Stomach (tissue), 9 donors: Measurements from ENCODE around the gene ITPRIPL2. TPM values are rescaled to one million over a fixed set of nuclear protein-coding genes. Genes with fewer than 3 reads are reported as not detected.

Experiments
- DNase-seq, 2 donors: peaks; one replicate each; pipeline versions ENCODE4 v3.0.0 to v3.0.0-alpha.2; 2013 to 2019
- H3K27ac ChIP-seq, 5 donors: fragments of 200-600 bp in 4 of 5; sonication (generic) in 4 of 5; one replicate each; pipeline ENCODE4 v1.5.1; 2013 to 2019; ENCODE audit warnings: mild to moderate bottlenecking in 1 of 5, moderate library complexity in 1 of 5
- H3K27me3 ChIP-seq, 3 donors: fragments of 200-600 bp; sonication (generic); one replicate each; pipeline ENCODE4 v1.5.1; 2017 to 2019; ENCODE audit warnings: mixed run types in 1 of 3
- H3K36me3 ChIP-seq, 4 donors: fragments of 200-600 bp; sonication (generic); 1 replicate in 3 of 4; 2 replicates in 1 of 4; pipeline ENCODE4 v1.5.1; 2016 to 2019
- H3K4me1 ChIP-seq, 4 donors: fragments of 200-600 bp; sonication (generic); one replicate each; pipeline ENCODE4 v1.5.1; 2016 to 2019
- H3K4me3 ChIP-seq, 4 donors: fragments of 200-600 bp; sonication (generic) in 3 of 4; one replicate each; pipeline ENCODE4 v1.5.1; 2016 to 2019; ENCODE audit warnings: mild to moderate bottlenecking in 1 of 4
- H3K9me3 ChIP-seq, 4 donors: fragments of 200-600 bp; sonication (generic); one replicate each; pipeline ENCODE4 v1.5.1; 2016 to 2019
- CTCF ChIP-seq, 7 experiments: fragments of 450-650 bp in 4 of 7; fragments of 200-600 bp in 3 of 7; sonication (generic) in 3 of 7; IDR thresholded peaks; one replicate each; pipeline ENCODE4 v1.5.1; 2016 to 2019; ENCODE audit warnings: antibody characterized with exemption in 7 of 7, control low read depth in 2 of 7, mild to moderate bottlenecking in 1 of 7
- EP300 ChIP-seq: sonication (generic); formaldehyde crosslinking; IDR thresholded peaks from one replicate; pipeline ENCODE4 v1.6.1; 2017; ENCODE audit warnings: antibody characterized with exemption
- POLR2A ChIP-seq, 4 donors: fragments of 450-650 bp; IDR thresholded peaks; one replicate each; pipeline ENCODE4 v1.6.1; 2016; ENCODE audit warnings: antibody characterized with exemption in 4 of 4, control low read depth in 2 of 4, mild to moderate bottlenecking in 1 of 4, moderate library complexity in 1 of 4
- POLR2AphosphoS5 ChIP-seq, 3 donors: sonication (generic); formaldehyde crosslinking; IDR thresholded peaks; one replicate each; pipeline ENCODE4 v1.6.1; 2016; ENCODE audit warnings: antibody characterized with exemption in 3 of 3
- WGBS, 5 donors: extraction: QIAGEN DNeasy Blood & Tissue Kit in 3 of 5; methylation state at CpG; one replicate each; pipeline versions ENCODE4 v1.1.5 to v1.1.7; 2013 to 2018; 5-methylcytosine and 5-hydroxymethylcytosine counted together
- intact Hi-C: fragments of 100-400 bp; cut with DNase I; formaldehyde crosslinking; loops from one replicate; pipeline ENCODE4 v1.15.1; 2023; ENCODE audit warnings: low total_unique reads
- polyA plus RNA-seq, 3 donors: library from polyadenylated mRNA; stranded (reverse); fragments of 200-250 nt; gene quantifications; one replicate each; pipeline ENCODE4 v1.2.3, GENCODE V29; 2013
- total RNA-seq, 5 donors: library from RNA; depleted of rRNA; stranded (reverse); fragments of >200 nt; gene quantifications; one replicate each; pipeline versions ENCODE4 v1.1.0 to v1.2.3, GENCODE V29; 2014 to 2016
- donor health status: healthy with polysubstance abuse.
- donor health status: Bipolar disorder and iron deficiency.
- donor health status: healthy.

ITPRIPL2 gene
- total and polyA plus RNA-seq, 8 donors = 7.6 to 48.7 (median 21.6) TPM

- peaks cover 11 to 34% (median 21%) of the 10 kb centered on the region in 4 donors for H3K4me1 ChIP-seq
- intact Hi-C loops = no loop called here
- H3K36me3 ChIP-seq = no peaks in the 10 kb centered on the region
- H3K4me3 ChIP-seq = no peak overlapping the region
- 92 to 96% (median 95%) methylated on average over 5 to 6 of the region's 6 CpGs for WGBS, 5 donors
- H3K9me3 ChIP-seq = no peaks in the 10 kb centered on the region
- no peak for DNase-seq
- no peak for TF ChIP-seq EP300
- no peak for TF ChIP-seq POLR2AphosphoS5 (IDR thresholded peaks at IDR 0.05)
- TF ChIP-seq CTCF (IDR thresholded peaks at IDR 0.05) = no peak
- TF ChIP-seq POLR2A (IDR thresholded peaks at IDR 0.05) = no peak
- no peak overlapping the region for H3K27ac ChIP-seq
- no peaks in the 10 kb centered on the region for H3K27me3 ChIP-seq
Measured at GRCh38 chr16:19090916-19091315, 22.8 kb upstream of the ITPRIPL2 start.

GRCh38 chr16:19092653-19093410 is 20.9 kb upstream of the ITPRIPL2 start:
- H3K27me3 ChIP-seq = no peaks in the 10 kb centered on the region
- H3K4me3 ChIP-seq = no peak overlapping the region
- no peaks in the 10 kb centered on the region for H3K9me3 ChIP-seq
- intact Hi-C loops = no loop called here
- 53 to 70% (median 66%) methylated on average over 2 of the region's 2 CpGs for WGBS, 5 donors
- TF ChIP-seq CTCF (IDR thresholded peaks at IDR 0.05) (no peak), POLR2AphosphoS5 (IDR thresholded peaks at IDR 0.05) (no peak), EP300 (no peak), POLR2A (IDR thresholded peaks at IDR 0.05) (no peak)
- DNase-seq = no peak
- H3K27ac ChIP-seq = no peak overlapping the region
- H3K4me1 ChIP-seq = peaks cover 0 to 23% (median 11%) of the 10 kb centered on the region in 4 donors
- H3K36me3 ChIP-seq = no peaks in the 10 kb centered on the region

GRCh38 chr16:19093631-19094541 is 19.9 kb upstream of the ITPRIPL2 start:
- H3K9me3 ChIP-seq = no peaks in the 10 kb centered on the region
- 54 to 69% (median 67%) methylated on average over 15 of the region's 15 CpGs for WGBS, 5 donors
- TF ChIP-seq CTCF (IDR thresholded peaks at IDR 0.05) (no peak), POLR2A (IDR thresholded peaks at IDR 0.05) (no peak), EP300 (no peak), POLR2AphosphoS5 (IDR thresholded peaks at IDR 0.05) (peak in 1 of 3 donors; percentile 5)
- no peaks in the 10 kb centered on the region for H3K27me3 ChIP-seq
- intact Hi-C loops = no loop called here
- peaks cover 0 to 23% (median 11%) of the 10 kb centered on the region in 4 donors for H3K4me1 ChIP-seq
- no peak overlapping the region for H3K4me3 ChIP-seq
- no peak overlapping the region for H3K27ac ChIP-seq
- no peak for DNase-seq
- H3K36me3 ChIP-seq = no peaks in the 10 kb centered on the region

- peak in 1 of 2 donors; percentile 41 for DNase-seq
- Histone ChIP-seq H3K4me3 (no peak overlapping the region), H3K9me3 (no peaks in the 10 kb centered on the region), H3K4me1 (peaks cover 0 to 23% (median 11%) of the 10 kb centered on the region in 4 donors), H3K36me3 (no peaks in the 10 kb centered on the region), H3K27me3 (no peaks in the 10 kb centered on the region), H3K27ac (no peak overlapping the region)
- intact Hi-C loops = no loop called here
- TF ChIP-seq POLR2A (IDR thresholded peaks at IDR 0.05) (no peak), POLR2AphosphoS5 (IDR thresholded peaks at IDR 0.05) (peak in 1 of 3 donors; percentile 47), EP300 (no peak), CTCF (IDR thresholded peaks at IDR 0.05) (no peak)
- 59 to 67% (median 64%) methylated on average over 11 of the region's 11 CpGs for WGBS, 5 donors
Measured at GRCh38 chr16:19094542-19095365, 19.0 kb upstream of the ITPRIPL2 start.
